Smooth muscle cell (in vitro differentiated cells): ENCODE results near the gene LYSMD3. TPM values are rescaled to one million over a fixed set of nuclear protein-coding genes. Genes with fewer than 3 reads are reported as not detected.

ENCODE experiments used
- DNase-seq: peaks from one replicate; lab custom pipeline; 2025; ENCODE audit not compliant: unreplicated experiment; lab: John Stamatoyannopoulos, UW
- H2AFZ ChIP-seq: fragments of 200-600 bp; sonication (generic); 2 replicates; pipeline ENCODE4 v1.6.0; 2016; ENCODE audit warnings: antibody characterized with exemption, low read depth, mild to moderate bottlenecking
- H3F3A ChIP-seq: fragments of 200-600 bp; sonication (generic); 2 replicates; pipeline ENCODE4 v1.6.0; 2017; ENCODE audit warnings: antibody characterized with exemption, low read depth
- H3K27ac ChIP-seq: fragments of 200-600 bp; sonication (generic); 2 replicates; pipeline ENCODE4 v1.5.1; 2016; ENCODE audit warnings: low read depth, mild to moderate bottlenecking
- H3K27me3 ChIP-seq: fragments of 200-600 bp; sonication (generic); 2 replicates; pipeline ENCODE4 v1.6.1; 2016; ENCODE audit warnings: low read depth, mild to moderate bottlenecking
- H3K36me3 ChIP-seq: fragments of 200-600 bp; sonication (generic); 2 replicates; pipeline ENCODE4 v1.5.1; 2016; ENCODE audit warnings: low read depth
- H3K4me1 ChIP-seq: fragments of 200-600 bp; sonication (generic); 2 replicates; pipeline ENCODE4 v1.5.1; 2016; ENCODE audit warnings: low read depth
- H3K4me2 ChIP-seq: fragments of 200-600 bp; sonication (generic); 2 replicates; pipeline ENCODE4 v1.6.0; 2016; ENCODE audit warnings: mild to moderate bottlenecking
- H3K4me3 ChIP-seq: fragments of 200-600 bp; sonication (generic); 2 replicates; pipeline ENCODE4 v1.5.1; 2016; ENCODE audit warnings: mild to moderate bottlenecking
- H3K79me2 ChIP-seq: fragments of 200-600 bp; sonication (generic); 2 replicates; pipeline ENCODE4 v1.6.0; 2016; ENCODE audit warnings: low read depth, mild to moderate bottlenecking
- H3K9ac ChIP-seq: fragments of 200-600 bp; sonication (generic); 2 replicates; pipeline ENCODE4 v1.6.0; 2016; ENCODE audit warnings: low read depth
- H3K9me3 ChIP-seq: fragments of 200-600 bp; sonication (generic); replicated peaks from 2 replicates; pipeline ENCODE4 v1.5.1; 2016; ENCODE audit warnings: low read depth
- H4K20me1 ChIP-seq: fragments of 200-600 bp; sonication (generic); 2 replicates; pipeline ENCODE4 v1.6.0; 2016; ENCODE audit warnings: low read depth
- CTCF ChIP-seq: fragments of 200-600 bp; sonication (generic); IDR thresholded peaks from 2 replicates; pipeline ENCODE4 v1.5.1; 2017; ENCODE audit warnings: borderline replicate concordance, mild to moderate bottlenecking, antibody characterized with exemption; ENCODE audit not compliant: insufficient read depth, poor library complexity, severe bottlenecking
- WGBS: methylation state at CpG from one replicate; pipeline ENCODE4 v1.1.7; 2016; ENCODE audit warnings: low lambda C conversion rate; 5-methylcytosine and 5-hydroxymethylcytosine counted together
- polyA plus RNA-seq: library from polyadenylated mRNA; unstranded; fragments of >200 nt; fragmentation: Nextera tagmentation; extraction: Ambion mirVana; gene quantifications from 2 replicates; pipeline ENCODE4 v1.2.1, GENCODE V29; 2016
- total RNA-seq: library from RNA; depleted of rRNA; stranded (reverse); fragments of >200 nt; gene quantifications from 2 replicates; pipeline ENCODE4 v1.2.3, GENCODE V29; 2014

The LYSMD3 gene
- total and polyA plus RNA-seq, 2 experiments from 2014 or later: 14.3 to 52.5 TPM

- Histone ChIP-seq H3K4me3 (no peak overlapping the region), H3K79me2 (peaks cover 3% of the 10 kb centered on the region), H3K4me2 (no peak overlapping the region), H3K9ac (no peak overlapping the region), H3K27ac (no peak overlapping the region), H3F3A (no peaks in the 10 kb centered on the region), H3K36me3 (peaks cover 10% of the 10 kb centered on the region), H3K9me3 (no peaks in the 10 kb centered on the region), H3K27me3 (no peaks in the 10 kb centered on the region), H4K20me1 (peaks cover 13% of the 10 kb centered on the region), H3K4me1 (no peaks in the 10 kb centered on the region), H2AFZ (no peak overlapping the region)
- TF ChIP-seq CTCF: no peak
- 96% methylated on average over 7 of the region's 7 CpGs for WGBS
- no peak for DNase-seq
Observed at GRCh38 chr5:90519081-90519480, 10.3 kb downstream of the LYSMD3 start.

- no peaks in the 10 kb centered on the region for H3K9me3 ChIP-seq
- no peak for TF ChIP-seq CTCF
- no peak for DNase-seq
- no peak overlapping the region for H2AFZ ChIP-seq
- H3K27me3 ChIP-seq: no peaks in the 10 kb centered on the region
- peaks cover 9% of the 10 kb centered on the region for H4K20me1 ChIP-seq
- H3K27ac ChIP-seq: no peak overlapping the region
- H3K9ac ChIP-seq: no peak overlapping the region
- H3K4me2 ChIP-seq: no peak overlapping the region
- no peaks in the 10 kb centered on the region for H3F3A ChIP-seq
- H3K4me1 ChIP-seq: no peaks in the 10 kb centered on the region
- no peaks in the 10 kb centered on the region for H3K79me2 ChIP-seq
- peaks cover 10% of the 10 kb centered on the region for H3K36me3 ChIP-seq
- no peak overlapping the region for H3K4me3 ChIP-seq
Observed at GRCh38 chr5:90518661-90519060, 10.7 kb downstream of the LYSMD3 start.

GRCh38 chr5:90514520-90514919, 14.9 kb downstream of the LYSMD3 start:
- no peak for TF ChIP-seq CTCF
- 89% methylated on average over 3 of the region's 3 CpGs for WGBS
- Histone ChIP-seq H3F3A (no peaks in the 10 kb centered on the region), H3K79me2 (no peaks in the 10 kb centered on the region), H3K27ac (no peak overlapping the region), H4K20me1 (peaks cover 5% of the 10 kb centered on the region), H3K36me3 (no peaks in the 10 kb centered on the region), H3K9ac (no peak overlapping the region), H2AFZ (no peak overlapping the region), H3K4me3 (no peak overlapping the region), H3K4me2 (no peak overlapping the region), H3K4me1 (no peaks in the 10 kb centered on the region), H3K27me3 (no peaks in the 10 kb centered on the region), H3K9me3 (no peaks in the 10 kb centered on the region)
- DNase-seq: no peak

GRCh38 chr5:90510438-90510837, 18.9 kb downstream of the LYSMD3 start:
- H4K20me1 ChIP-seq: no peaks in the 10 kb centered on the region
- H3F3A ChIP-seq: no peaks in the 10 kb centered on the region
- no peak overlapping the region for H3K4me2 ChIP-seq
- H3K4me3 ChIP-seq: no peak overlapping the region
- TF ChIP-seq CTCF: no peak
- H2AFZ ChIP-seq: no peak overlapping the region
- no peak overlapping the region for H3K9ac ChIP-seq
- H3K9me3 ChIP-seq: no peaks in the 10 kb centered on the region
- WGBS: 100% methylated on average over 1 of the region's 1 CpG
- no peaks in the 10 kb centered on the region for H3K36me3 ChIP-seq
- H3K27ac ChIP-seq: no peak overlapping the region
- H3K27me3 ChIP-seq: no peaks in the 10 kb centered on the region
- no peaks in the 10 kb centered on the region for H3K79me2 ChIP-seq
- DNase-seq: no peak
- H3K4me1 ChIP-seq: no peaks in the 10 kb centered on the region
